GM23338 (cell line): ENCODE data around the gene HRK. TPM values are rescaled to one million over a fixed set of nuclear protein-coding genes. Genes with fewer than 3 reads are reported as not detected.

Experiments
- ATAC-seq: fragments of 200-7000 bp; cut with Tn5 transposase; 3 replicates; pipeline ENCODE4 v1.9.1; 2020
- DNase-seq: peaks from one replicate; pipeline ENCODE4 v3.0.0-alpha.2; 2015; ENCODE audit warnings: low spot score
- H2AFZ ChIP-seq: fragments of 200-600 bp; sonication (generic); 2 replicates; pipeline ENCODE4 v1.8.0; 2016; ENCODE audit warnings: antibody characterized with exemption, mild to moderate bottlenecking, moderate library complexity
- H3F3A ChIP-seq: fragments of 200-600 bp; sonication (generic); replicated peaks from 2 replicates; pipeline ENCODE4 v1.8.0; 2017; ENCODE audit warnings: antibody characterized with exemption, mixed run types, low read depth
- H3K27ac ChIP-seq: fragments of 200-600 bp; sonication (generic); 2 replicates; pipeline ENCODE4 v1.6.1; 2016; ENCODE audit warnings: low read depth
- H3K27me3 ChIP-seq: fragments of 200-600 bp; sonication (generic); 2 replicates; pipeline ENCODE4 v1.8.0; 2016; ENCODE audit warnings: mild to moderate bottlenecking, mixed run types, moderate library complexity; ENCODE audit not compliant: insufficient read depth
- H3K36me3 ChIP-seq: fragments of 200-600 bp; sonication (generic); 2 replicates; pipeline ENCODE4 v1.8.0; 2016; ENCODE audit warnings: mild to moderate bottlenecking; ENCODE audit not compliant: insufficient read depth
- H3K4me1 ChIP-seq: fragments of 200-600 bp; sonication (generic); 2 replicates; pipeline ENCODE4 v1.8.0; 2016; ENCODE audit warnings: mild to moderate bottlenecking, moderate library complexity; ENCODE audit not compliant: insufficient read depth
- H3K4me2 ChIP-seq: fragments of 200-600 bp; sonication (generic); 2 replicates; pipeline ENCODE4 v1.7.1; 2017; ENCODE audit warnings: mixed run types
- H3K4me3 ChIP-seq: fragments of 200-600 bp; sonication (generic); 2 replicates; pipeline ENCODE4 v1.6.1; 2016; ENCODE audit warnings: mixed run types
- H3K79me2 ChIP-seq: fragments of 200-600 bp; sonication (generic); replicated peaks from 2 replicates; pipeline ENCODE4 v1.8.0; 2017; ENCODE audit warnings: mild to moderate bottlenecking; ENCODE audit not compliant: insufficient read depth
- H3K9me2 ChIP-seq: fragments of 200-600 bp; sonication (generic); 2 replicates; pipeline ENCODE4 v1.8.0; 2017; ENCODE audit not compliant: insufficient read depth
- H4K20me1 ChIP-seq: fragments of 200-600 bp; sonication (generic); replicated peaks from 2 replicates; pipeline ENCODE4 v1.8.0; 2017; ENCODE audit warnings: mild to moderate bottlenecking; ENCODE audit not compliant: insufficient read depth
- H3K27ac Mint-ChIP-seq: 2 replicates; pipeline ENCODE4 v1.8.0; 2020; ENCODE audit warnings: inconsistent platforms, mild to moderate bottlenecking, moderate library complexity, mixed read lengths
- H3K27me3 Mint-ChIP-seq: 3 replicates; pipeline ENCODE4 v1.8.0; 2022; ENCODE audit warnings: low read depth, mild to moderate bottlenecking, moderate library complexity, mixed read lengths, inconsistent platforms; ENCODE audit not compliant: insufficient read depth, poor library complexity
- H3K36me3 Mint-ChIP-seq: 3 replicates; pipeline ENCODE4 v1.8.0; 2021; ENCODE audit warnings: low read depth, mild to moderate bottlenecking, inconsistent platforms, moderate library complexity, mixed read lengths
- H3K4me1 Mint-ChIP-seq: 3 replicates; pipeline ENCODE4 v1.8.0; 2020; ENCODE audit warnings: mild to moderate bottlenecking, inconsistent platforms, mixed read lengths
- H3K4me3 Mint-ChIP-seq: 3 replicates; pipeline ENCODE4 v1.8.0; 2021; ENCODE audit warnings: moderate library complexity, mild to moderate bottlenecking, inconsistent platforms, mixed read lengths
- H3K9me3 Mint-ChIP-seq: 3 replicates; pipeline ENCODE4 v1.8.0; 2020; ENCODE audit warnings: moderate library complexity, mild to moderate bottlenecking, inconsistent platforms, mixed read lengths
- CREB1 ChIP-seq: fragments of 250-450 bp; sonication (Bioruptor Pico); IDR thresholded peaks from 2 replicates; pipeline ENCODE4 v1.5.0; 2020; ENCODE audit warnings: low read depth, mild to moderate bottlenecking, moderate library complexity
- CTCF ChIP-seq, 2 experiments: fragments of 200-600 bp in 1 of 2; sonication (generic) in 1 of 2; conservative IDR thresholded peaks; 2 replicates each; pipeline versions ENCODE4 v1.5.1 to v1.6.1; 2016 to 2017; ENCODE audit warnings: antibody characterized with exemption in 2 of 2, low read depth in 2 of 2, mild to moderate bottlenecking in 2 of 2, moderate library complexity in 1 of 2
- ETS1 ChIP-seq: IDR thresholded peaks from 2 replicates; pipeline ENCODE4 v1.6.1; 2016; ENCODE audit warnings: antibody characterized with exemption
- EZH2 ChIP-seq: fragments of 200-600 bp; sonication (generic); IDR thresholded peaks from one replicate; pipeline ENCODE4 v1.8.0; 2017; ENCODE audit warnings: antibody characterized with exemption, mild to moderate bottlenecking, low read depth; ENCODE audit not compliant: unreplicated experiment
- EZH2phosphoT487 ChIP-seq: fragments of 200-600 bp; sonication (generic); IDR thresholded peaks from one replicate; pipeline ENCODE4 v1.8.1; 2018; ENCODE audit warnings: antibody characterized with exemption; ENCODE audit not compliant: unreplicated experiment
- JUNB ChIP-seq: IDR thresholded peaks from one replicate; pipeline ENCODE4 v1.6.1; 2016; ENCODE audit warnings: antibody characterized with exemption; ENCODE audit not compliant: unreplicated experiment
- NANOG ChIP-seq: IDR thresholded peaks from 2 replicates; pipeline ENCODE4 v1.6.1; 2016; ENCODE audit warnings: antibody characterized with exemption, borderline replicate concordance
- POLR2AphosphoS5 ChIP-seq: IDR thresholded peaks from 2 replicates; pipeline ENCODE4 v1.6.1; 2016; ENCODE audit warnings: antibody characterized with exemption, low read depth
- REST ChIP-seq: IDR thresholded peaks from one replicate; pipeline ENCODE4 v1.6.1; 2018; ENCODE audit warnings: antibody characterized with exemption; ENCODE audit not compliant: unreplicated experiment
- STAT1 ChIP-seq: IDR thresholded peaks from one replicate; pipeline ENCODE4 v1.6.1; 2016; ENCODE audit warnings: antibody characterized with exemption; ENCODE audit not compliant: unreplicated experiment
- ZNF114 ChIP-seq: fragments of 250-450 bp; sonication (Bioruptor Pico); IDR thresholded peaks from 2 replicates; pipeline ENCODE4 v1.5.0; 2020; ENCODE audit warnings: mild to moderate bottlenecking, moderate library complexity
- ZNF331 ChIP-seq: fragments of 250-450 bp; sonication (Bioruptor Pico); IDR thresholded peaks from 2 replicates; pipeline ENCODE4 v1.5.0; 2020; ENCODE audit warnings: low read depth, mild to moderate bottlenecking, moderate library complexity
- polyA plus RNA-seq: library from polyadenylated mRNA; unstranded; fragments of >200 nt; fragmentation: Nextera tagmentation; extraction: Ambion mirVana; gene quantifications from 2 replicates; pipeline ENCODE4 v1.2.1, GENCODE V29; 2016
- total RNA-seq: library from RNA; depleted of rRNA; stranded (reverse); fragments of >200 nt; shearing (Covaris generic); gene quantifications from 2 replicates; pipeline ENCODE4 v1.2.3, GENCODE V29; 2014

The HRK gene
- total and polyA plus RNA-seq, 2 experiments from 2014 or later = 1.7 to 1.9 TPM

- no peaks in the 10 kb centered on the region for H3K4me1 ChIP-seq
- no peaks in the 10 kb centered on the region for H3K27me3 ChIP-seq
- no peaks in the 10 kb centered on the region for H4K20me1 ChIP-seq
- Mint-ChIP-seq H3K4me1 (no peaks in the 10 kb centered on the region), H3K36me3 (no peaks in the 10 kb centered on the region), H3K27ac (no peak overlapping the region), H3K27me3 (peaks cover 3% of the 10 kb centered on the region), H3K9me3 (no peaks in the 10 kb centered on the region), H3K4me3 (no peak overlapping the region)
- no peak overlapping the region for H3K4me2 ChIP-seq
- H3K4me3 ChIP-seq = no peak overlapping the region
- H3K79me2 ChIP-seq = no peaks in the 10 kb centered on the region
- DNase-seq = no peak
- H3K9me2 ChIP-seq = no peaks in the 10 kb centered on the region
- ATAC-seq = no peak
- no peaks in the 10 kb centered on the region for H3F3A ChIP-seq
- H2AFZ ChIP-seq = no peak overlapping the region
- no peak overlapping the region for H3K27ac ChIP-seq
- TF ChIP-seq ZNF114 (CRISPR knock-in tag) (no peak), EZH2 (no peak), NANOG (no peak), ETS1 (no peak)
- no peaks in the 10 kb centered on the region for H3K36me3 ChIP-seq
Measured at GRCh38 chr12:116891019-116891418, 9.8 kb upstream of the HRK start.

- H3K36me3 ChIP-seq = no peaks in the 10 kb centered on the region
- H3F3A ChIP-seq = no peaks in the 10 kb centered on the region
- no peaks in the 10 kb centered on the region for H3K27me3 ChIP-seq
- Mint-ChIP-seq H3K27me3 (peaks cover 3% of the 10 kb centered on the region), H3K4me3 (no peak overlapping the region), H3K9me3 (no peaks in the 10 kb centered on the region), H3K36me3 (no peaks in the 10 kb centered on the region), H3K4me1 (no peaks in the 10 kb centered on the region), H3K27ac (no peak overlapping the region)
- ATAC-seq (no peak), DNase-seq (no peak)
- H3K79me2 ChIP-seq = no peaks in the 10 kb centered on the region
- H3K4me3 ChIP-seq = no peak overlapping the region
- no peak overlapping the region for H3K4me2 ChIP-seq
- no peaks in the 10 kb centered on the region for H4K20me1 ChIP-seq
- H2AFZ ChIP-seq = no peak overlapping the region
- H3K9me2 ChIP-seq = no peaks in the 10 kb centered on the region
- no peaks in the 10 kb centered on the region for H3K4me1 ChIP-seq
- no peak overlapping the region for H3K27ac ChIP-seq
- TF ChIP-seq EZH2phosphoT487 (no peak), ETS1 (no peak), POLR2AphosphoS5 (no peak), CTCF (conservative IDR thresholded peaks at IDR 0.05; ENCODE audit: low read depth in 2 of 2) (no peak), REST (no peak), ZNF331 (CRISPR knock-in tag) (no peak), CREB1 (no peak), ZNF114 (CRISPR knock-in tag) (no peak), JUNB (no peak), STAT1 (no peak), NANOG (no peak)
Measured at GRCh38 chr12:116890330-116890729, 9.1 kb upstream of the HRK start.
